DND-41 (cell line): Measurements from ENCODE around the gene INO80.

Experiments
- CTCF ChIP-seq: IDR thresholded peaks from 2 replicates; pipeline ENCODE4 v1.5.1; 2012; ENCODE audit warnings: borderline replicate concordance, low read length, moderate library complexity, mild to moderate bottlenecking; ENCODE audit not compliant: poor library complexity, severe bottlenecking; ENCODE audit errors: extremely low read depth
- EZH2 ChIP-seq: IDR thresholded peaks from 3 replicates; pipeline ENCODE4 v1.6.1; 2012; ENCODE audit warnings: borderline replicate concordance, low read depth, mild to moderate bottlenecking, moderate library complexity, low read length, inconsistent platforms; ENCODE audit not compliant: severe bottlenecking

GRCh38 chr15:41133454-41133853, 17.4 kb upstream of the INO80 start:
- TF ChIP-seq CTCF (no peak), EZH2 (no peak)
